ENCODE measurements around the gene QRICH2.

- TF ChIP-seq CTCF (IDR thresholded peaks at IDR 0.05) (no peak), POLR2AphosphoS5 (IDR thresholded peaks at IDR 0.05) (no peak), EP300 (IDR thresholded peaks at IDR 0.05) (no peak), POLR2A (IDR thresholded peaks at IDR 0.05) (no peak)
Observed at GRCh38 chr17:76354317-76354729, 46.2 kb upstream of the QRICH2 start.
